Smooth muscle cell (in vitro differentiated cells): ENCODE measurements around the gene GPC1. TPM values are rescaled to one million over a fixed set of nuclear protein-coding genes. Genes with fewer than 3 reads are reported as not detected.

Experiments
- DNase-seq: peaks from one replicate; lab custom pipeline; 2025; ENCODE audit not compliant: unreplicated experiment; lab: John Stamatoyannopoulos, UW
- H2AFZ ChIP-seq: fragments of 200-600 bp; sonication (generic); 2 replicates; pipeline ENCODE4 v1.6.0; 2016; ENCODE audit warnings: antibody characterized with exemption, low read depth, mild to moderate bottlenecking
- H3F3A ChIP-seq: fragments of 200-600 bp; sonication (generic); 2 replicates; pipeline ENCODE4 v1.6.0; 2017; ENCODE audit warnings: antibody characterized with exemption, low read depth
- H3K27ac ChIP-seq: fragments of 200-600 bp; sonication (generic); 2 replicates; pipeline ENCODE4 v1.5.1; 2016; ENCODE audit warnings: low read depth, mild to moderate bottlenecking
- H3K27me3 ChIP-seq: fragments of 200-600 bp; sonication (generic); 2 replicates; pipeline ENCODE4 v1.6.1; 2016; ENCODE audit warnings: low read depth, mild to moderate bottlenecking
- H3K36me3 ChIP-seq: fragments of 200-600 bp; sonication (generic); 2 replicates; pipeline ENCODE4 v1.5.1; 2016; ENCODE audit warnings: low read depth
- H3K4me1 ChIP-seq: fragments of 200-600 bp; sonication (generic); 2 replicates; pipeline ENCODE4 v1.5.1; 2016; ENCODE audit warnings: low read depth
- H3K4me2 ChIP-seq: fragments of 200-600 bp; sonication (generic); 2 replicates; pipeline ENCODE4 v1.6.0; 2016; ENCODE audit warnings: mild to moderate bottlenecking
- H3K4me3 ChIP-seq: fragments of 200-600 bp; sonication (generic); 2 replicates; pipeline ENCODE4 v1.5.1; 2016; ENCODE audit warnings: mild to moderate bottlenecking
- H3K79me2 ChIP-seq: fragments of 200-600 bp; sonication (generic); 2 replicates; pipeline ENCODE4 v1.6.0; 2016; ENCODE audit warnings: low read depth, mild to moderate bottlenecking
- H3K9ac ChIP-seq: fragments of 200-600 bp; sonication (generic); 2 replicates; pipeline ENCODE4 v1.6.0; 2016; ENCODE audit warnings: low read depth
- H3K9me3 ChIP-seq: fragments of 200-600 bp; sonication (generic); replicated peaks from 2 replicates; pipeline ENCODE4 v1.5.1; 2016; ENCODE audit warnings: low read depth
- H4K20me1 ChIP-seq: fragments of 200-600 bp; sonication (generic); 2 replicates; pipeline ENCODE4 v1.6.0; 2016; ENCODE audit warnings: low read depth
- CTCF ChIP-seq: fragments of 200-600 bp; sonication (generic); IDR thresholded peaks from 2 replicates; pipeline ENCODE4 v1.5.1; 2017; ENCODE audit warnings: borderline replicate concordance, mild to moderate bottlenecking, antibody characterized with exemption; ENCODE audit not compliant: insufficient read depth, poor library complexity, severe bottlenecking
- WGBS: methylation state at CpG from one replicate; pipeline ENCODE4 v1.1.7; 2016; ENCODE audit warnings: low lambda C conversion rate; 5-methylcytosine and 5-hydroxymethylcytosine counted together
- polyA plus RNA-seq: library from polyadenylated mRNA; unstranded; fragments of >200 nt; fragmentation: Nextera tagmentation; extraction: Ambion mirVana; gene quantifications from 2 replicates; pipeline ENCODE4 v1.2.1, GENCODE V29; 2016
- total RNA-seq: library from RNA; depleted of rRNA; stranded (reverse); fragments of >200 nt; gene quantifications from 2 replicates; pipeline ENCODE4 v1.2.3, GENCODE V29; 2014

Gene GPC1
- total and polyA plus RNA-seq, 2 experiments from 2014 or later = 88.9 to 221 TPM

GRCh38 chr2:240418311-240418710 is 17.2 kb upstream of the GPC1 start:
- WGBS = 100% methylated on average over 1 of the region's 1 CpG
- no peak overlapping the region for H3K9ac ChIP-seq
- H3K4me1 ChIP-seq = no peaks in the 10 kb centered on the region

GRCh38 chr2:240419271-240419670 is 16.2 kb upstream of the GPC1 start:
- H3K27me3 ChIP-seq = no peaks in the 10 kb centered on the region
- no peaks in the 10 kb centered on the region for H3K79me2 ChIP-seq
- no peaks in the 10 kb centered on the region for H3F3A ChIP-seq
- H2AFZ ChIP-seq = no peak overlapping the region
- WGBS = 97% methylated on average over 7 of the region's 7 CpGs
- DNase-seq = no peak
- H3K36me3 ChIP-seq = no peaks in the 10 kb centered on the region
- no peaks in the 10 kb centered on the region for H4K20me1 ChIP-seq
- TF ChIP-seq CTCF = no peak
- H3K4me2 ChIP-seq = no peak overlapping the region
- no peaks in the 10 kb centered on the region for H3K4me1 ChIP-seq
- H3K4me3 ChIP-seq = no peak overlapping the region
- no peak overlapping the region for H3K9ac ChIP-seq
- peaks cover 6% of the 10 kb centered on the region for H3K9me3 ChIP-seq
- no peak overlapping the region for H3K27ac ChIP-seq

More at GRCh38 chr2:240418311-240418710, 17.2 kb upstream of the GPC1 start:
- Histone ChIP-seq H3K79me2 (no peaks in the 10 kb centered on the region), H3K9me3 (peaks cover 6% of the 10 kb centered on the region), H3K27me3 (no peaks in the 10 kb centered on the region), H3F3A (no peaks in the 10 kb centered on the region), H3K36me3 (no peaks in the 10 kb centered on the region), H2AFZ (no peak overlapping the region), H3K27ac (no peak overlapping the region), H3K4me3 (no peak overlapping the region), H4K20me1 (no peaks in the 10 kb centered on the region), H3K4me2 (no peak overlapping the region)
- TF ChIP-seq CTCF = no peak
- no peak for DNase-seq

GRCh38 chr2:240419723-240420122 is 15.7 kb upstream of the GPC1 start:
- H3K4me1 ChIP-seq = no peaks in the 10 kb centered on the region
- no peak overlapping the region for H2AFZ ChIP-seq
- no peak overlapping the region for H3K27ac ChIP-seq
- no peaks in the 10 kb centered on the region for H3K79me2 ChIP-seq
- H3K9me3 ChIP-seq = peaks cover 6% of the 10 kb centered on the region
- H4K20me1 ChIP-seq = no peaks in the 10 kb centered on the region
- H3K27me3 ChIP-seq = no peaks in the 10 kb centered on the region
- no peak overlapping the region for H3K4me2 ChIP-seq
- WGBS = 72% methylated on average over 2 of the region's 2 CpGs
- H3K36me3 ChIP-seq = no peaks in the 10 kb centered on the region
- H3K9ac ChIP-seq = no peak overlapping the region
- no peak for TF ChIP-seq CTCF
- H3F3A ChIP-seq = no peaks in the 10 kb centered on the region
- no peak overlapping the region for H3K4me3 ChIP-seq
- no peak for DNase-seq
